Natural killer cell (primary cell): Measurements from ENCODE around the gene PGAP3. TPM values are rescaled to one million over a fixed set of nuclear protein-coding genes. Genes with fewer than 3 reads are reported as not detected.
"Not testable (repeated sequence)": the region's sequence is repeated elsewhere in the genome, so short reads cannot be mapped to it uniquely, and the experiment has no call there.

Experiments used
- ATAC-seq, 3 donors: fragments of 150-1000 bp in 2 of 3; fragments of 200-7000 bp in 1 of 3; cut with Tn5 transposase; 1 replicate in 1 of 3; 2 replicates in 2 of 3; pipeline ENCODE4 v1.10.0; 2021; ENCODE audit warnings: mild to moderate bottlenecking in 2 of 3, moderate library complexity in 2 of 3
- DNase-seq, 2 donors: peaks; one replicate each; pipeline versions ENCODE4 v3.0.0 to v3.0.0-alpha.2; 2013 to 2021; ENCODE audit warnings: mixed read lengths in 1 of 2
- H3K27ac ChIP-seq: one replicate; pipeline ENCODE4 v1.5.1; 2013; ENCODE audit warnings: mild to moderate bottlenecking, low read length
- H3K27me3 ChIP-seq: one replicate; pipeline ENCODE4 v1.6.1; 2013; ENCODE audit warnings: low read length; ENCODE audit not compliant: control insufficient read depth, insufficient read depth
- H3K36me3 ChIP-seq: one replicate; pipeline ENCODE4 v1.6.1; 2013; ENCODE audit warnings: low read length; ENCODE audit not compliant: control insufficient read depth, insufficient read depth
- H3K4me1 ChIP-seq: one replicate; pipeline ENCODE4 v1.6.1; 2013; ENCODE audit warnings: low read length; ENCODE audit not compliant: control insufficient read depth, insufficient read depth
- H3K4me3 ChIP-seq: one replicate; pipeline ENCODE4 v1.5.1; 2013; ENCODE audit warnings: low read length
- H3K9me3 ChIP-seq: one replicate; pipeline ENCODE4 v1.6.1; 2013; ENCODE audit warnings: low read length; ENCODE audit not compliant: control insufficient read depth, insufficient read depth
- H3K27ac Mint-ChIP-seq, 2 donors: one replicate each; pipeline ENCODE4 v1.8.0; 2022; ENCODE audit warnings: mild to moderate bottlenecking in 2 of 2, mixed read lengths in 2 of 2, moderate library complexity in 1 of 2
- H3K27me3 Mint-ChIP-seq, 2 donors: one replicate each; pipeline ENCODE4 v1.8.0; 2022; ENCODE audit warnings: low read depth in 2 of 2, mixed read lengths in 2 of 2
- H3K36me3 Mint-ChIP-seq: one replicate; pipeline ENCODE4 v1.8.0; 2022; ENCODE audit warnings: mixed read lengths
- H3K4me1 Mint-ChIP-seq, 2 donors: one replicate each; pipeline ENCODE4 v1.8.0; 2022; ENCODE audit warnings: mixed read lengths in 2 of 2
- H3K4me3 Mint-ChIP-seq: one replicate; pipeline ENCODE4 v1.8.0; 2022; ENCODE audit warnings: mild to moderate bottlenecking, moderate library complexity, mixed read lengths
- H3K9me3 Mint-ChIP-seq, 2 donors: one replicate each; pipeline ENCODE4 v1.8.0; 2022; ENCODE audit warnings: mixed read lengths in 2 of 2
- CTCF ChIP-seq: fragments of 200-600 bp; IDR thresholded peaks from one replicate; pipeline ENCODE4 v1.8.0; 2022; ENCODE audit warnings: antibody characterized with exemption
- WGBS: methylation state at CpG from one replicate; pipeline ENCODE4 v1.1.7; 2013; ENCODE audit warnings: missing lambda C conversion rate; ENCODE audit not compliant: insufficient coverage; 5-methylcytosine and 5-hydroxymethylcytosine counted together
- intact Hi-C: fragments of 100-400 bp; cut with micrococcal nuclease; formaldehyde crosslinking; loops from one replicate; pipeline ENCODE4 v1.14.2; 2022
- total RNA-seq, 4 donors: library from RNA; stranded (reverse); fragments of 120-200 nt in 1 of 4; gene quantifications; one replicate each; pipeline versions ENCODE4 v1.2.3 to v1.2.4, GENCODE V29; 2013 to 2022

Gene PGAP3
- total RNA-seq, 3 donors from 2014 or later (not counting 1 experiment from before 2014, with no cell fraction given): 45.8 to 57.8 (median 52.4) TPM

- H3K27ac Mint-ChIP-seq: peak overlapping the region in 1 of 2 donors; percentile 63
- intact Hi-C loops: no loop called here
- ATAC-seq (peak in 2 of 3 donors; percentile 10 to 27), DNase-seq (no peak)
- no peaks in the 10 kb centered on the region for H3K9me3 ChIP-seq
- H3K36me3 ChIP-seq: no peaks in the 10 kb centered on the region
- no peak overlapping the region for H3K4me3 ChIP-seq
- H3K4me1 ChIP-seq: peaks cover 24% of the 10 kb centered on the region
- no peak overlapping the region for H3K27ac ChIP-seq
- peaks cover 13 to 24% of the 10 kb centered on the region in 2 donors for H3K27me3 Mint-ChIP-seq
- peaks cover 22 to 49% of the 10 kb centered on the region in 2 donors for H3K4me1 Mint-ChIP-seq
- peak overlapping the region; percentile 69 for H3K4me3 Mint-ChIP-seq
- H3K9me3 Mint-ChIP-seq: no peaks in the 10 kb centered on the region
- no peak for TF ChIP-seq CTCF
- 8% methylated on average over 57 of the region's 57 CpGs for WGBS
- H3K27me3 ChIP-seq: peaks cover 12% of the 10 kb centered on the region
- no peaks in the 10 kb centered on the region for H3K36me3 Mint-ChIP-seq
These were observed 12.5 kb upstream of the PGAP3 start for GRCh38 chr17:39700148-39700987.

- Mint-ChIP-seq H3K4me3 (peak within 1 kb of the TSS; percentile 87), H3K27ac (peak within 1 kb of the TSS in 1 of 2 donors; percentile 63), H3K4me1 (peaks cover 22 to 48% of the 10 kb centered on the region in 2 donors), H3K36me3 (no peaks in the 10 kb centered on the region), H3K9me3 (no peaks in the 10 kb centered on the region), H3K27me3 (peaks cover 13 to 24% of the 10 kb centered on the region in 2 donors)
- H3K36me3 ChIP-seq: no peaks in the 10 kb centered on the region
- intact Hi-C loops: no loop called here
- peaks cover 24% of the 10 kb centered on the region for H3K4me1 ChIP-seq
- peaks cover 12% of the 10 kb centered on the region for H3K27me3 ChIP-seq
- no peaks in the 10 kb centered on the region for H3K9me3 ChIP-seq
- no peak within 1 kb of the TSS for H3K27ac ChIP-seq
- ATAC-seq: no peak
- TF ChIP-seq CTCF: no peak
- no peak for DNase-seq
- H3K4me3 ChIP-seq: no peak within 1 kb of the TSS
- 21% methylated on average over 20 of the region's 20 CpGs for whole genome bisulfite sequencing
These were observed 11.9 kb upstream of the PGAP3 start, which contains the start of gene ERBB2 for GRCh38 chr17:39699818-39700147. Gene ERBB2, plus strand, starts transcription at chr17:39700064. Its CDS starts 175 bp downstream, at chr17:39700239.

GRCh38 chr17:39699157-39699817 lies 11.4 kb upstream of the PGAP3 start:
- H3K27me3 ChIP-seq: peaks cover 12% of the 10 kb centered on the region
- intact Hi-C loops, H3K27ac ChIP-seq, DNase-seq, H3K9me3 Mint-ChIP-seq, ATAC-seq, H3K36me3 Mint-ChIP-seq, H3K36me3 ChIP-seq, H3K4me3 ChIP-seq, H3K9me3 ChIP-seq: not testable (repeated sequence)
- peaks cover 24% of the 10 kb centered on the region for H3K4me1 ChIP-seq
- 78% methylated on average over 10 of the region's 11 CpGs for WGBS
- H3K4me3 Mint-ChIP-seq: peak overlapping the region; percentile 87
- H3K27me3 Mint-ChIP-seq: peaks cover 13 to 24% of the 10 kb centered on the region in 2 donors
- peak overlapping the region in 1 of 2 donors; percentile 63 for H3K27ac Mint-ChIP-seq
- peaks cover 22 to 44% of the 10 kb centered on the region in 2 donors for H3K4me1 Mint-ChIP-seq

- H3K9me3 Mint-ChIP-seq: no peaks in the 10 kb centered on the region
- H3K27ac ChIP-seq: no peak overlapping the region
- peaks cover 12% of the 10 kb centered on the region for H3K27me3 ChIP-seq
- no peak for TF ChIP-seq CTCF
- H3K4me1 ChIP-seq: peaks cover 13% of the 10 kb centered on the region
- peaks cover 13 to 24% of the 10 kb centered on the region in 2 donors for H3K27me3 Mint-ChIP-seq
- no peak overlapping the region for H3K27ac Mint-ChIP-seq
- H3K36me3 ChIP-seq: no peaks in the 10 kb centered on the region
- peaks cover 11 to 34% of the 10 kb centered on the region in 2 donors for H3K4me1 Mint-ChIP-seq
- WGBS: 94% methylated on average over 4 of the region's 5 CpGs
- DNase-seq (no peak), ATAC-seq (no peak)
- H3K4me3 ChIP-seq: no peak overlapping the region
- intact Hi-C loops: no loop called here
- no peaks in the 10 kb centered on the region for H3K9me3 ChIP-seq
- H3K36me3 Mint-ChIP-seq: no peaks in the 10 kb centered on the region
- H3K4me3 Mint-ChIP-seq: no peak overlapping the region
These were observed 10.1 kb upstream of the PGAP3 start for GRCh38 chr17:39697961-39698360.
